Lower lobe of right lung (tissue), 2 donors: ENCODE measurements around the gene LTB4R. TPM values are rescaled to one million over a fixed set of nuclear protein-coding genes. Genes with fewer than 3 reads are reported as not detected.

ENCODE experiments used
- ATAC-seq, 2 donors: fragments of 200-7000 bp; cut with Tn5 transposase; one replicate each; pipeline ENCODE4 v1.9.1; 2020 to 2022; ENCODE audit warnings: mild to moderate bottlenecking in 2 of 2, moderate library complexity in 2 of 2
- DNase-seq: peaks from one replicate; pipeline ENCODE4 v3.0.0-alpha.2; 2020
- H3K27ac ChIP-seq: fragments of 200-600 bp; one replicate; pipeline ENCODE4 v1.8.0; 2022
- H3K27me3 ChIP-seq: fragments of 200-600 bp; one replicate; pipeline ENCODE4 v1.8.0; 2022; ENCODE audit warnings: low read depth
- H3K36me3 ChIP-seq: fragments of 200-600 bp; one replicate; pipeline ENCODE4 v1.8.0; 2022; ENCODE audit warnings: mild to moderate bottlenecking
- H3K4me1 ChIP-seq: fragments of 200-600 bp; one replicate; pipeline ENCODE4 v1.8.0; 2022
- H3K4me3 ChIP-seq: fragments of 200-600 bp; one replicate; pipeline ENCODE4 v1.8.0; 2022; ENCODE audit warnings: mild to moderate bottlenecking
- H3K9me3 ChIP-seq: fragments of 200-600 bp; one replicate; pipeline ENCODE4 v1.8.0; 2022
- intact Hi-C: fragments of 100-400 bp; cut with DNase I; formaldehyde crosslinking; loops from one replicate; pipeline ENCODE4 v1.11.0; 2022
- total RNA-seq: library from RNA; stranded (reverse); fragmentation: NEBNext Ultra II Directional; extraction: Animal tissue kit (Norgen Biotek cat#: 25700); gene quantifications from one replicate; pipeline ENCODE4 v1.2.1, GENCODE V29; 2021
- TF ChIP-seq, protein P1 (sequence below): fragments of 200-600 bp; IDR thresholded peaks from one replicate; pipeline ENCODE4 v1.8.0; 2022; ENCODE audit warnings: antibody characterized with exemption, mild to moderate bottlenecking
- donor health status: DM: no; HTN: yes; CAD: no; lungs with severe emphysema.

LTB4R gene
- total RNA-seq, 1 donor from 2014 or later, result 14.1 TPM

DNA sequence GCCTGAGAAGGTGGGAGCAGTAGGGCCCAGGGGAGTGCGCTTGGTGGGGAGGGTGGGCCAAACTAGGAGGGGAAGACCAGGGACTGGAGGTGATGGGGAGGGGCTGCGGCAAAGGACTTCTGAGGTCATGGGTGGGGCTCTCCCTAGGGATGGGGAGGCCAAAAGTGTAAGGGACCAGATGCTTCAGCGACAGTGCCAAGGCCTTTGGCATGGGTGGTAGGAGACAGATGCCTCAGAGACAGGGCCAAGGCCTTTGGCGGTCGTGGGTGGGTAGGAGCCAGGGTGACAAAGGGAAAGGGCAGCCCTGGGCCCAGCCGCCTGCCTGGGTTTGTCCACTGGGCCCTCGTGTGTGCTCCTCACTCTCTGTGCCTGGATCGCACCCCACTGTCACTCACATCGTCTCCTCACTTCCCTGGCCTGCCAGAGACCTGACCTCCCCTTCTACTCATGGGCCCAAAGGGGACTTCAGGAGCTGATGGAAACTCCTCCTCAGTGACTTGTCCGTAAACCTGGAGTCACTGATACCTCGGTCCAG, 26.7 kb upstream of the LTB4R start:
- intact Hi-C loops, result no loop called here
- H3K4me3 ChIP-seq, result no peak overlapping the region
- no peak for DNase-seq
- H3K27me3 ChIP-seq, result no peaks in the 10 kb centered on the region
- TF ChIP-seq, protein P1, sequence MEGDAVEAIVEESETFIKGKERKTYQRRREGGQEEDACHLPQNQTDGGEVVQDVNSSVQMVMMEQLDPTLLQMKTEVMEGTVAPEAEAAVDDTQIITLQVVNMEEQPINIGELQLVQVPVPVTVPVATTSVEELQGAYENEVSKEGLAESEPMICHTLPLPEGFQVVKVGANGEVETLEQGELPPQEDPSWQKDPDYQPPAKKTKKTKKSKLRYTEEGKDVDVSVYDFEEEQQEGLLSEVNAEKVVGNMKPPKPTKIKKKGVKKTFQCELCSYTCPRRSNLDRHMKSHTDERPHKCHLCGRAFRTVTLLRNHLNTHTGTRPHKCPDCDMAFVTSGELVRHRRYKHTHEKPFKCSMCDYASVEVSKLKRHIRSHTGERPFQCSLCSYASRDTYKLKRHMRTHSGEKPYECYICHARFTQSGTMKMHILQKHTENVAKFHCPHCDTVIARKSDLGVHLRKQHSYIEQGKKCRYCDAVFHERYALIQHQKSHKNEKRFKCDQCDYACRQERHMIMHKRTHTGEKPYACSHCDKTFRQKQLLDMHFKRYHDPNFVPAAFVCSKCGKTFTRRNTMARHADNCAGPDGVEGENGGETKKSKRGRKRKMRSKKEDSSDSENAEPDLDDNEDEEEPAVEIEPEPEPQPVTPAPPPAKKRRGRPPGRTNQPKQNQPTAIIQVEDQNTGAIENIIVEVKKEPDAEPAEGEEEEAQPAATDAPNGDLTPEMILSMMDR, result no peak
- ATAC-seq, result no peak
- H3K27ac ChIP-seq, result no peak overlapping the region
- H3K36me3 ChIP-seq, result peaks cover 4% of the 10 kb centered on the region
- H3K9me3 ChIP-seq, result no peaks in the 10 kb centered on the region
- H3K4me1 ChIP-seq, result peaks cover 21% of the 10 kb centered on the region

DNA sequence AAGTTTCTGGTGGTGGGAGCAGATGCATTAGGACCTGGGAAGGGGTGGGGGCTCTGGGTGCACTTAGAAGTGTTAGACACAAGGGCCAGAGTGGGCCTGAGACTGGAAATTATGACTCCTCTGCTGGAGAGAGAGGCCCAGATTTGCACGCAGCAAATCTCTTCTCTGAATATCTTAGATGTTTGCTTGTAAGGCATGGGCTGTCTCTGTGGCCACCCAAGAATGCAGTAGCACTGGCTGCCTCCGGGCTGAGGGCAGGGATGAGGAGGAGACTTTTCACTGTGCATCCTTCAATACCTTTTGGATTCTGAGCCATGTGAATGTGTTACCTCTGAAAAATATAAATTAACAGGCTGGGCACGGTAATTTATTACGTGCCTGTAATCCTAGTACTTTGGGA, 26.0 kb upstream of the LTB4R start:
- Histone ChIP-seq H3K4me1 (peaks cover 15% of the 10 kb centered on the region), H3K4me3 (no peak overlapping the region), H3K9me3 (no peaks in the 10 kb centered on the region), H3K27ac (no peak overlapping the region), H3K36me3 (peaks cover 12% of the 10 kb centered on the region), H3K27me3 (no peaks in the 10 kb centered on the region)
- ATAC-seq (no peak), DNase-seq (no peak)
- TF ChIP-seq, protein P1, result no peak
- intact Hi-C loops, result no loop called here

DNA sequence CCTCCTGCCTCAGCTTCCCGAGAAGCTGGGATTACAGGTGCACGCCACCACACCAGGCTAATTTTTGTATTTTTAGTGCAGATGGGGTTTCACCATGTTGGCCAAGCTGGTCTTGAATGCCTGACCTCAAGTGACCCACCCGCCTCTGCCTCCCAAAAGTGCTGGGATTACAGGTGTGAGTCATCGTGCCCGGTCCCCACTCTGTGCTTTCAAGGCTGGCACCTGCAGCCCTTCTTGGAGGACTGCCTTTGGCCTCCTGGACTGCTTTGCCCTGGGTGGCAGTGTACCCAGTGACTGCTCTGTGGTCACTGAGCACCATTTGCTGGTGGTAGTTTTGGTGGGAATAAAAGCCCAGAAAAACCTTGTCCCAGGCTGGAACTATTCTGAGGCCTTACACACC, 24.3 kb upstream of the LTB4R start:
- H3K36me3 ChIP-seq, result peaks cover 29% of the 10 kb centered on the region
- no peak overlapping the region for H3K27ac ChIP-seq
- TF ChIP-seq, protein P1, result no peak
- intact Hi-C loops, result no loop called here
- no peaks in the 10 kb centered on the region for H3K9me3 ChIP-seq
- no peak for DNase-seq
- H3K27me3 ChIP-seq, result no peaks in the 10 kb centered on the region
- no peak for ATAC-seq
- no peak overlapping the region for H3K4me3 ChIP-seq
- H3K4me1 ChIP-seq, result peaks cover 9% of the 10 kb centered on the region

DNA sequence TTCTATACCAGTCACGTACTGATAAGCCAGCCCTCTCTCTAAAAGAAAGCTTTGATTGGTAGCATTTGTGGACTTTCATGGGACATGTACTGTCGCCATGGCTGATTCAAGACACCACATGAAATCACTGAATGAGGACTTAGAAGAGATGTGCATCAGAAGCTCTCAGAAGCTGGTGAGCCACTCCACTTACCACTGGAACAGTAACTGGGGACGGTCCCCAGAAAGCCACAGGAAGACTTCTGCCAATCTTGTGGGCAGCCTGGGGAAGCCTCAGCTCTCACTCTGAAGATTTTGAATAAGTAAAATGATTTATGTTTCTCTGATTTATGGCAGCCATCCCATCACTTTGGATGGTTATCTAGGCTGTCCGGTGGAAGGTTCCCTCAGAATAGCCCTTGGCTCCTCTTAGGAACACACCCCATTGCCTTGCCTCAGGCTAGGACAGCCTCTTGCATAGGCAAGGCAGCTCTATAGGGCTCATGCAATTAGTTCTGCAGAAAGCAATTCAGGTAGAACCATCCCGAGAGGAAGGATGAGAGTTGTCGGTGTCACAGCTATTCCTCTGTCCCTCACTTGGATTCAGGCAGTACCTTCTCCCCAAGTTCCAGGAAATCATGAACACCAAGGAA, 21.5 kb upstream of the LTB4R start:
- no peak for ATAC-seq
- Histone ChIP-seq H3K27me3 (no peaks in the 10 kb centered on the region), H3K36me3 (peaks cover 56% of the 10 kb centered on the region), H3K4me1 (no peaks in the 10 kb centered on the region), H3K4me3 (no peak overlapping the region), H3K27ac (no peak overlapping the region), H3K9me3 (no peaks in the 10 kb centered on the region)
- DNase-seq, result no peak
- TF ChIP-seq, protein P1, result no peak
- intact Hi-C loops, result loop anchor here (10.0 kb wide), 1 partner anchor 45 kb away; the partner anchor contains the start of gene TINF2

DNA sequence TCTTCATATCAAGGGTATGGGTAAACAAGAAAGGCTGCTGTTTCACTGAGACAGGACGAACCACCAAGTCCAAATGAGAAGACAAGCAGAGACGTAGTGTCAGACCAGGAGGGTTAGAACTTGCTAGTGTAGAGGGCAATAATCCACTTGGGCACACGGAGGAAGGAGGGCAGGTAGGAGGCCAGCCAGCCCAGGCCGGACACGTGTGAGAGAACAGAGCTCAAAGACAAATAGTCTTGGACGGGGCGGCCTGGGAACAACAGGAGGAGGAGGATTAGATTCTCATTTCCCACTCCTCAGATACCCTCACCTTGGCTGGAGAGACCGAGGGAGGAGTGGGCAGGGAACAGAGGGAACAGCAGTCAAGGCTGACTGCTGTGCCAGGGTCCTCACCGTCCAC, 20.6 kb upstream of the LTB4R start:
- no peak for DNase-seq
- H3K4me3 ChIP-seq, result no peak overlapping the region
- no peaks in the 10 kb centered on the region for H3K4me1 ChIP-seq
- TF ChIP-seq, protein P1, result no peak
- H3K36me3 ChIP-seq, result peaks cover 66% of the 10 kb centered on the region
- no peaks in the 10 kb centered on the region for H3K9me3 ChIP-seq
- ATAC-seq, result no peak
- no peaks in the 10 kb centered on the region for H3K27me3 ChIP-seq
- intact Hi-C loops, result loop anchor here (10.0 kb wide), 1 partner anchor 46 kb away; the partner anchor contains the start of gene TINF2
- H3K27ac ChIP-seq, result no peak overlapping the region
